Esophagus mucosa (tissue), 1 donor: ENCODE data around the gene ITPR3. TPM values are rescaled to one million over a fixed set of nuclear protein-coding genes. Genes with fewer than 3 reads are reported as not detected.
"Not testable (repeated sequence)": the region's sequence is repeated elsewhere in the genome, so short reads cannot be mapped to it uniquely, and the experiment has no call there.

Experiments used
- ATAC-seq: fragments of 200-7000 bp; cut with Tn5 transposase; one replicate; pipeline ENCODE4 v1.9.1; 2020
- total RNA-seq: library from RNA; stranded (reverse); gene quantifications from one replicate; pipeline ENCODE4 v1.2.4, GENCODE V29; 2023
- donor health status: DM: yes; HTN: yes; CAD: no.

The ITPR3 gene
- total RNA-seq, 1 donor from 2014 or later = 23.7 TPM

GRCh38 chr6:33591424-33592032 lies 29.6 kb upstream of the ITPR3 start:
- no peak for ATAC-seq

- no peak for ATAC-seq
Observed at GRCh38 chr6:33592280-33592594, 28.9 kb upstream of the ITPR3 start.

DNA sequence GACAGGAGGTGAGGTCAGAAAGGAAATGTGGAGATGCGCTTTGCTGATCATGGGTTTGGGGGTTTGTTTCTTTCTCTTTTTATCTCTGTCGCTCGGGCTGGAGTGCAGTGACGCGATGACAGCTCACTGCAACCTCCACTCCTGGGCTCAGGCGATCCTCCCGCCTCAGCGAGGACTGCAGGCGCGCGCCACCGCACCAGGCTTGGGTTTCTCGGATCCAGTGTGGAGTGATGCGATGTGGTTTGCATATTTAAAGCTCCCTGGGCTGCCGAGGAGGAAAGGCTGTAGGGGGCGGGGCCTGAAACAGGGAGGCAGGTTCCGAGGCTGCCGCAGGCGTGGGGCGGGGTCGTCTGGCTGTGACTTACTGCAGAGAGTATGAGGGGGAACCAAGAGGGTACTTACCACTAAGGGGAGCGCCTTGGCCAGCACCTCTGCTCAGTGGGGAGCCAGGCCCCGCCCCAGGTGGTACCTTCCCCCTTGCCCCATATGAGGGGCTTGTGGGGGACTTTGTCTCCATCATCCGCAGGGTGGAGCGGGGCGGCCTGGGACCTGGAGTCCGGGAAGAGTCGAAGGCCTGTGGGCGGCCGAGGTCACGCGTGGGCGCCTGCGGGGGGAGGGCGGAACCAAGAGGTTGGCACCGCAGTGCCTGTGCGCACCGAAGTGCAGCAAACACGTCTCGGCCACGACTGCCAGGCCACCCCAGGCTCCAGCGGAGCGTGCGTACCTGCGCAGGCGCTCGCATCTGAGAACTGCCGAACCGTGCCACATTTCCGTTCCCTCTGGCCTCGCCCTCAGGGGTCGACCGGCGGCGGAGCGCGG lies 28.3 kb upstream of the ITPR3 start:
- ATAC-seq = peak; percentile 26

DNA sequence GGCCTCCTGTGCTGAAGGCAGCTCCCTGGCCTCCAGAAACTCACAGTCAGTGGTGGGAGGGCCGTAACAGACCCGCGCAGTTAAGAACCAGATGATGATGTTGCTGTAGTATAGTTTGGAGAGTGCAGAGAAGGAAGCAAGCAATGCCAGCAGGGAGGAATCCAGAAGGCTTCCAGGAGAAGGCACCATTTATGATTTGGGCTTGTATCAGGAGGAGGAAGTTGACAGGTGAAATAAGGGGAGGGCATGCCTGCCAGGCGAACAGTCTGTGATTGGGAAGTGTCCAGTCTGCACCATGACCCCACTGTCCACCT lies 27.8 kb upstream of the ITPR3 start:
- ATAC-seq = no peak

DNA sequence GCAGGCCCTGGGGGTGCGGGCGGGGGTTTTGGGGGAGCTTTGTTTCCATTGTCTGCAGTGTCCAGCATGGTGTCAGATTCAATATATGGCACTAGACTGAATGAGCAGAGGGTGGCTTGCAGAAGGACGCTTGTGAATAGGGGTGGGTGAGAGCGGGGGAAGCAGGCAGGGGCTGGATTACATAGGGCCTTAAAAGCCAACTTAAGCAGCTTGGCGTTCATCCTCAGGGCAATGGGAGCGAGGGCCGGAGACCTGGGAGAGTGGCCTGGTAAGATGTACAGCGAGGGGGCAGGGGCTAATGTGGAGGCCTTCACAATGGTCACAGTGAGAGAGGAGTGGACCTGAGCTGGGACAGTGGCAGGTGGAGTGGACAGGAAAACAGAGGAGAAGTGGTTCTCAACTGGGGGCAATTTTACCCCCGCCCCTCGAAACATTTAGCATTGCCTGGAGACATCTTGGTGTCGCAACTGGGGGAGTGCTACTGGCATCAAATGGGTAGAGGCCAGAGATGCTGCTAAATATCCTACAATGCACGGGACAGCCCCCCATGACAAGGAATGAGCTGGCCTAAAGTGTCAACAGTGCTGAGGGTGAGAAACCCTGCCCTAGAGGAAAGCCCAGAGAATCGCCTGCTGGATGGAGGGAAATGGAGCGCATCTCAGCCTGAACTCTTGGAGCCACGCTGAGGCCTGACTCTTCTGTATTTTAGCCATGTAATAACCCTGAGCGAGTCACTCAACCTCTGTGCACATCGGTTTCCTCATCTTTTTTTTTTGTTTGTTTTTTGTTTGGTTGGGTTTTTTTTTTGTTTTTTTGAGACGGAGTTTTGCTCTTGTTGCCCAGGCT lies 25.9 kb upstream of the ITPR3 start:
- ATAC-seq = no peak

DNA sequence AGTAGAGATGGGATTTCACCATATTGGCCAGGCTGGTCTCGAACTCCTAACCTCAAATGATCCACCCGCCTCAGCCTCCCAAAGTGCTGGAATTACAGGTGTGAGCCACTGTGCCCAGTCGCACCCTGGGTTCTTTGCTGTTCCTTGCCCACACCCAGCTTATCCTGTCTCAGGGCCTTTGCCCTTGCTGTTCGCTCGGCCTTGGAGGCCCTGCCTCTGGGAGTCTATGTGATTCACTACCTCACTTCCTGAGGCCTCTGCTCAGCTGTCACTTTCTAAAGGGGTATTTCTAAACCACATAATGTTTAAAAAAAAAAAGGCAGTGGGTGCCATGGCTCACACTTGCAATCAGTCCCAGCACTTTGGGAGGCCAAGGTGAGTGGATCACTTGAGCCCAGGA lies 24.2 kb upstream of the ITPR3 start:
- ATAC-seq = not testable (repeated sequence)

- no peak for ATAC-seq
Observed at GRCh38 chr6:33597551-33598322, 23.4 kb upstream of the ITPR3 start.

- ATAC-seq = peak; percentile 73
Observed at GRCh38 chr6:33599413-33599938, 21.6 kb upstream of the ITPR3 start.

- no peak for ATAC-seq
Observed at GRCh38 chr6:33600761-33601160, 20.4 kb upstream of the ITPR3 start.

DNA sequence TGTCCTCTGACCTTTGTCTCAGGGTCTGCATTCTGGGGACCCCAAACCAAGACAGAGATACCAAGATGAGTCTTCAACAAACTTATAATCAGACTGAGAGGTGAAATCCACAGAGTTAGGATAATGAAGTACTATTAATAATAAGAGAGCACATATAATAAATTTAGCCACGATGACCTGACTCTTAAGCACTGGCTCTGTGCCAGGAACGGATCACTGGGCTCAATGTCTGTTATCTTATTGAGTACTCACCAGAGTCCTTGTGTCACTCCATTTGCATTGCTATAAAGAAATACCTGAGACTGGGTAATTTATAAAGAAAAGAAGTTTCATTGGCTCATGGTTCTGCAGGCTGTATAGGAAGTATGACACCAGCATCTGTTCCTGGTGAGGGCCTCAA lies 18.9 kb upstream of the ITPR3 start:
- no peak for ATAC-seq

DNA sequence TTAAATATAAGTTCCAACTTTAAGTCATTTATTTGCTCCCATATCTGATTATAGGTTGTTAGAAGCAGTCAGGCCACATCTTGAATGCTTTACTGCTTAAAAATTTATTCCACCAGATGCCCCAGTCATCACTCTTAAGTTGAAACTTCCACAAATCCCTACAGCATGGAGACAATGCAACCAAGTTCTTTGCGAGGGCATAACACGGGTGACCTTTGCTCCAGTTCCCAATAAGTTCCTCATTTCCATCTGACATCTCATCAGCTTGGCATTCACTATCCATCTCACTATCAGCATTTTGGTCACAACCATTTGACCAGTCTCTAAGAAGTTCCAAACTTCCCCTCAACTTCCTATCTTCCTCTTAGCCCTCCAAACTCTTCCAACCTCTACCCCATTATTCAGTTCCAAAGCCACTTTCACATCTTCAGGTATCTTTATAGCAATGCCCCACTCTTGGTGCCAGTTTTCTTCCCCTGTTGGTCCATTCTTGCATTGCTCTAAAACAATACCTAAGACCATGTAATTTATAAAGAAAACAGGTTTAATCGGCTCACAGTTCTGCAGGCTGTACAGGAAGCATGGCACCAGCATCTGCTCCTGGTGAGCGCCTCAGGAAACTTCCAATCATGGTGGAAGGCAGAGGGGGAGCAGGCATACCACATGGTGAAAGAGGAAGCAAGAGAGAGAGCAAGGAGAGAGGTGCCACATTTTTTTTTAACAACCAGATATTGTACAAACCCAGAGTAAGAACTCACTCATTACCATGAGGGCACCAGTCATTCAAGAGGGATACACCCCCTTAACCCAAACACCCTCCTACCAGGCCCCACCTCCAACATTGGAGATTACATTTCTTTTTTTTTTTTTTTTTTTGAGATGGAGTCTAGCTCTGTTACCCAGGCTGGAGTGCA lies 15.9 kb upstream of the ITPR3 start:
- ATAC-seq = no peak

GRCh38 chr6:33606642-33607041 lies 14.5 kb upstream of the ITPR3 start:
- ATAC-seq = peak; percentile 19

- ATAC-seq = no peak
Observed at GRCh38 chr6:33607126-33607783, 13.9 kb upstream of the ITPR3 start.

DNA sequence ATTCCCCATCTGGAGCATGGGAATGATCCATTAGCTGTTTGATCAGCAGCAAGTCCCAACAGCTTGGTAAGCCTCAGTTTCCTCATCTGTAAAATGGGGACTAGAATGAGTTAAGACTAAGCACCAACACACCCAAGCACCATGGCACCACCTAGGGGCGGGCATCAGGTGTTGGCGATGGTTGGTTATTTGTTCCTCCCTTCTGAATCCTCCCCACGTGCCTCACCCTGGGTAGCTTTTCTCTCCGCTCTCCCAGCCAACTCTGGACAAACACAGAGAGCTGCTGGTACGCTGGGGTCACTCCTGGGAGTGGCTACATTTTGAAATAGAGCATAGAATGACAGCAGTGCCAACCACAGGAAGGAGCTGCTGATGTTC lies 13.3 kb upstream of the ITPR3 start:
- ATAC-seq = peak; percentile 67

GRCh38 chr6:33609019-33609418 lies 12.1 kb upstream of the ITPR3 start:
- ATAC-seq = no peak

DNA sequence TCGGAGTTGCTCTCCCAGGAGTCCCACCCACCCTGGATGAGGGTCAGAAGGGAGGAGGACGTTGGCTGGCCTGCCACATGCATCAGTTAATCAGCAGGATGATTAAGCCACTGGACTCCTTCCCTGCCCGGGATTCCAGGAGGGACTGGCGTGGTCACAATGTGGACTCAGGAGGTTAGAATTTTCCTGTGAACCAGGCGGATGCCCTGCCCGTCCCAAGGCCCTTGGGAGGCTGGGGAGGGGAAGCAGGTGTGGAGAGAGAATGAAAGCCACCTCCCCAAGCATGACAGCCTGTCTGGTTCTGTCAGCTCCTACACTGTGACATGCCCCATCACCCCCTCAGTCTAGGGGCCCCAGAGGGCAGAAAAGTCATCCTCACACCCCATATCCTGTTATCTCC lies 11.6 kb upstream of the ITPR3 start:
- ATAC-seq = no peak

GRCh38 chr6:33610067-33610466 lies 11.1 kb upstream of the ITPR3 start:
- ATAC-seq = no peak

- peak; percentile 76 for ATAC-seq
Observed at GRCh38 chr6:33610779-33611732, 10.1 kb upstream of the ITPR3 start.

- no peak for ATAC-seq
Observed at GRCh38 chr6:33613146-33613794, 7.9 kb upstream of the ITPR3 start.
